ENCODE results near the gene PTPN14. TPM values are rescaled to one million over a fixed set of nuclear protein-coding genes. Genes with fewer than 3 reads are reported as not detected.

PTPN14 gene
- total RNA-seq, 1 donor from 2014 or later, result 43.7 TPM

- H3K27ac ChIP-seq, result no peak overlapping the region
- TF ChIP-seq, protein P1, sequence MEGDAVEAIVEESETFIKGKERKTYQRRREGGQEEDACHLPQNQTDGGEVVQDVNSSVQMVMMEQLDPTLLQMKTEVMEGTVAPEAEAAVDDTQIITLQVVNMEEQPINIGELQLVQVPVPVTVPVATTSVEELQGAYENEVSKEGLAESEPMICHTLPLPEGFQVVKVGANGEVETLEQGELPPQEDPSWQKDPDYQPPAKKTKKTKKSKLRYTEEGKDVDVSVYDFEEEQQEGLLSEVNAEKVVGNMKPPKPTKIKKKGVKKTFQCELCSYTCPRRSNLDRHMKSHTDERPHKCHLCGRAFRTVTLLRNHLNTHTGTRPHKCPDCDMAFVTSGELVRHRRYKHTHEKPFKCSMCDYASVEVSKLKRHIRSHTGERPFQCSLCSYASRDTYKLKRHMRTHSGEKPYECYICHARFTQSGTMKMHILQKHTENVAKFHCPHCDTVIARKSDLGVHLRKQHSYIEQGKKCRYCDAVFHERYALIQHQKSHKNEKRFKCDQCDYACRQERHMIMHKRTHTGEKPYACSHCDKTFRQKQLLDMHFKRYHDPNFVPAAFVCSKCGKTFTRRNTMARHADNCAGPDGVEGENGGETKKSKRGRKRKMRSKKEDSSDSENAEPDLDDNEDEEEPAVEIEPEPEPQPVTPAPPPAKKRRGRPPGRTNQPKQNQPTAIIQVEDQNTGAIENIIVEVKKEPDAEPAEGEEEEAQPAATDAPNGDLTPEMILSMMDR (IDR thresholded peaks at IDR 0.05), result peak; percentile 83
- H3K4me1 ChIP-seq, result no peaks in the 10 kb centered on the region
- no peaks in the 10 kb centered on the region for H3K9me3 ChIP-seq
- peak; percentile 42 for ATAC-seq
- peaks cover 10% of the 10 kb centered on the region for H3K36me3 ChIP-seq
- intact Hi-C loops (cut with DNase I), result loop anchor here (10.0 kb wide), 1 partner anchor 252 kb away; no protein-coding TSS in a partner anchor
- DNase-seq, result no peak
- H3K4me3 ChIP-seq, result no peak overlapping the region
- H3K27me3 ChIP-seq, result no peaks in the 10 kb centered on the region
Measured at GRCh38 chr1:214332946-214333798, 218.2 kb downstream of the PTPN14 start.

- H3K27me3 ChIP-seq, result no peaks in the 10 kb centered on the region
- DNase-seq, result no peak
- H3K36me3 ChIP-seq, result peaks cover 11% of the 10 kb centered on the region
- H3K4me3 ChIP-seq, result no peak overlapping the region
- H3K4me1 ChIP-seq, result no peaks in the 10 kb centered on the region
- intact Hi-C loops (cut with DNase I), result loop anchor here (10.0 kb wide), 1 partner anchor 253 kb away; no protein-coding TSS in a partner anchor
- TF ChIP-seq, protein P1 (IDR thresholded peaks at IDR 0.05), result peak; percentile 74
- H3K27ac ChIP-seq, result no peak overlapping the region
- ATAC-seq, result peak; percentile 69
- no peaks in the 10 kb centered on the region for H3K9me3 ChIP-seq
Measured at GRCh38 chr1:214331827-214332423, 219.5 kb downstream of the PTPN14 start.

DNA sequence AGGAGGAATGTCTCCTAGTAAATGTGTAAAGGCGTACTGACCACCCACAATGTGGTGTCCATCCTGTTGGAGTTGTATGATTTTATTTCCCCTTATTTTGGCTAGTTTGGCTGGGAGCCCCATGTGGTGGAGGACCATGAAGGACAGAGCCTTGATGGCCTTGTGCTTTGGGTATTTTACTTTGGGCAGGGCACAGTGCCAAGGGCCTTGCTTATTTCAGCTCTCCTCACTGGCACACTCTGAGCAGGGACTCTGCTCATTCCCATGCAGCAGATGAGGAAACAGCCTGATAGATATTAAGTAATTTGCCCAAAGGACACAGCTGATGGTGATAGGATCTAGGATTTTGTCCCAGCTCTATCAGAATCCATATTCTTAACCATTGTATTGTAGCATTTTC is 220.2 kb downstream of the PTPN14 start:
- Histone ChIP-seq H3K36me3 (peaks cover 11% of the 10 kb centered on the region), H3K27ac (no peak overlapping the region)
- ATAC-seq, result no peak

DNA sequence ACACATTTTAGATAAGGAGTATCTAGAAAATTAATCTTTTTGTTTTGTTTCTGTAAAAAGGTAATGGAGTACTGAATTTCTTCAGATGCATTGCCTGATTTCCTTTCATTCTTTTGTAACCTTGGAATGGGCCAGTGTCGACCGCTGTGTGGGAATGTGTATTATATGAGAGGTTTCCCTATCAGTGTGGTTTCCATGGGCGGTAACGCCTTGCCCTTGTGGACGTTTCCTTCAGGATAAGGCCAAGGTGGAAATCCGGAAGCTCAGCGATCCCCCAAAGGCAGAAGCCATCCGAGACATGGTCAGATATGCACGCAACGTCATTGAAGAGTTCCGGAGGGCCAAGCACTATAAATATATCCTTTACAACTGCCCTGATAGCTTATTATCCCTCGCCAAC is 220.7 kb downstream of the PTPN14 start:
- Histone ChIP-seq H3K4me3 (no peak overlapping the region), H3K27ac (no peak overlapping the region), H3K36me3 (peaks cover 11% of the 10 kb centered on the region), H3K4me1 (no peaks in the 10 kb centered on the region), H3K9me3 (no peaks in the 10 kb centered on the region), H3K27me3 (no peaks in the 10 kb centered on the region)
- intact Hi-C loops (cut with DNase I), result loop anchor here (10.0 kb wide), 1 partner anchor 254 kb away; no protein-coding TSS in a partner anchor
- ATAC-seq (no peak), DNase-seq (no peak)
- TF ChIP-seq, protein P1 (IDR thresholded peaks at IDR 0.05), result no peak

More for the DNA sequence above, 220.2 kb downstream of the PTPN14 start:
- Histone ChIP-seq H3K9me3 (no peaks in the 10 kb centered on the region), H3K4me3 (no peak overlapping the region), H3K27me3 (no peaks in the 10 kb centered on the region), H3K4me1 (no peaks in the 10 kb centered on the region)
- TF ChIP-seq, protein P1 (IDR thresholded peaks at IDR 0.05), result no peak
- DNase-seq, result no peak
- intact Hi-C loops (cut with DNase I), result loop anchor here (10.0 kb wide), 1 partner anchor 254 kb away; no protein-coding TSS in a partner anchor

GRCh38 chr1:214330222-214330621 is 221.2 kb downstream of the PTPN14 start:
- DNase-seq, result no peak
- Histone ChIP-seq H3K9me3 (no peaks in the 10 kb centered on the region), H3K4me3 (no peak overlapping the region), H3K4me1 (no peaks in the 10 kb centered on the region), H3K27me3 (no peaks in the 10 kb centered on the region), H3K36me3 (peaks cover 11% of the 10 kb centered on the region), H3K27ac (no peak overlapping the region)
- TF ChIP-seq, protein P1 (IDR thresholded peaks at IDR 0.05), result no peak
- no peak for ATAC-seq
- intact Hi-C loops (cut with DNase I), result loop anchor here (10.0 kb wide), 1 partner anchor 255 kb away; no protein-coding TSS in a partner anchor

All from upper lobe of right lung (tissue), 1 donor.